Heart left ventricle (tissue), 16 donors: ENCODE measurements around the gene CPNE4. TPM values are rescaled to one million over a fixed set of nuclear protein-coding genes. Genes with fewer than 3 reads are reported as not detected.

ENCODE experiments used
- ATAC-seq, 4 donors: fragments of 200-7000 bp; cut with Tn5 transposase; one replicate each; pipeline ENCODE4 v1.9.1; 2020 to 2022; ENCODE audit warnings: moderate library complexity in 4 of 4, mild to moderate bottlenecking in 3 of 4, moderate number of reproducible peaks in 1 of 4
- DNase-seq, 5 donors: peaks; one replicate each; pipeline ENCODE4 v3.0.0-alpha.2; 2020
- H3K27ac ChIP-seq, 12 donors: fragments of 200-600 bp; sonication (generic) in 4 of 12; one replicate each; pipeline versions ENCODE4 v1.5.0 to v1.8.0; 2016 to 2022; ENCODE audit warnings: mild to moderate bottlenecking in 2 of 12
- H3K27me3 ChIP-seq, 9 donors: fragments of 200-600 bp; sonication (generic) in 2 of 9; one replicate each; pipeline versions ENCODE4 v1.5.1 to v1.8.0; 2016 to 2022; ENCODE audit warnings: mild to moderate bottlenecking in 3 of 9
- H3K36me3 ChIP-seq, 9 donors: fragments of 200-600 bp; sonication (generic) in 2 of 9; one replicate each; pipeline versions ENCODE4 v1.5.0 to v1.8.0; 2018 to 2022; ENCODE audit warnings: mild to moderate bottlenecking in 2 of 9
- H3K4me1 ChIP-seq, 12 donors: fragments of 200-600 bp; sonication (generic) in 4 of 12; one replicate each; pipeline versions ENCODE4 v1.5.0 to v1.8.0; 2016 to 2022; ENCODE audit warnings: mild to moderate bottlenecking in 3 of 12
- H3K4me3 ChIP-seq, 12 donors: fragments of 200-600 bp; sonication (generic) in 4 of 12; one replicate each; pipeline versions ENCODE4 v1.5.0 to v1.8.0; 2017 to 2022; ENCODE audit warnings: mild to moderate bottlenecking in 9 of 12, moderate library complexity in 4 of 12
- H3K9me3 ChIP-seq, 12 donors: fragments of 200-600 bp; sonication (generic) in 4 of 12; one replicate each; pipeline versions ENCODE4 v1.5.0 to v1.8.0; 2016 to 2022; ENCODE audit warnings: mild to moderate bottlenecking in 1 of 12
- POLR2A ChIP-seq, 2 donors: fragments of 450-650 bp; IDR thresholded peaks; one replicate each; pipeline ENCODE4 v1.6.1; 2017; ENCODE audit warnings: antibody characterized with exemption in 2 of 2, mild to moderate bottlenecking in 2 of 2, moderate library complexity in 2 of 2
- WGBS, 4 donors: extraction: QIAGEN DNeasy Blood & Tissue Kit in 2 of 4; methylation state at CpG; one replicate each; pipeline versions ENCODE4 v1.1.5 to v1.1.7; 2013 to 2018; 5-methylcytosine and 5-hydroxymethylcytosine counted together
- intact Hi-C, 10 donors: fragments of 100-400 bp; cut with DNase I; formaldehyde crosslinking; loops; one replicate each; pipeline versions ENCODE4 v1.11.1 to v1.14.2; 2022
- polyA plus RNA-seq, 2 donors: library from polyadenylated mRNA; stranded (reverse); fragments of 200-250 nt; gene quantifications; one replicate each; pipeline ENCODE4 v1.2.3, GENCODE V29; 2013
- total RNA-seq, 9 donors: library from RNA; depleted of rRNA in 2 of 9; stranded (reverse); fragments of >200 nt in 2 of 9; fragmentation: NEBNext Ultra II Directional in 3 of 9; extraction: Animal tissue kit (Norgen Biotek cat#: 25700) in 3 of 9; gene quantifications; one replicate each; pipeline versions ENCODE4 v1.1.0 to v1.2.4, GENCODE V29; 2016 to 2023
- TF ChIP-seq, protein P1 (sequence below), 12 donors: fragments of 200-600 bp; sonication (generic) in 4 of 12; IDR thresholded peaks; one replicate each; pipeline versions ENCODE4 v1.5.0 to v1.8.0; 2018 to 2022; ENCODE audit warnings: antibody characterized with exemption in 12 of 12, mild to moderate bottlenecking in 5 of 12
- donor health status: ischemic (EF 13 %, LVEDD 7.1; RV severe dilation, severe dysfunction).
- donor health status: healthy with polysubstance abuse.
- donor health status: DM: no; HTN: yes; CAD: no.
- donor health status: DM: no; HTN: no; CAD: no.
- donor health status: ischemic (EF 25% LVEDD 6.9; RV normal size, moderate dysfunction).
- donor health status: ischemic (EF 25% LVEDD 5.7; RV mildly dilated, moderate dysfunction).
- donor health status: healthy.
- donor health status: DM: yes; HTN: yes; CAD: no.
- donor health status: ischemic (EF 35%, LVEDD 5.7; RV mildly dilated, moderate dysfunction).
- donor health status: nonischemic (EF 11% LVEDD 7.7; RV severe dilation, severe dysfunction).
- donor health status: DM: yes; HTN: yes; CAD: no.
- donor health status: PGD.
- donor health status: ischemic (EF 29% LVEDD 5.4; RV normal size, mild dysfunction).
- donor health status: nonischemic (EF 23%, LVEDD 6.1; RV moderate dilation, normal function).

CPNE4 gene
- total and polyA plus RNA-seq, 11 donors = 1.7 to 99.7 (median 24.9) TPM

DNA sequence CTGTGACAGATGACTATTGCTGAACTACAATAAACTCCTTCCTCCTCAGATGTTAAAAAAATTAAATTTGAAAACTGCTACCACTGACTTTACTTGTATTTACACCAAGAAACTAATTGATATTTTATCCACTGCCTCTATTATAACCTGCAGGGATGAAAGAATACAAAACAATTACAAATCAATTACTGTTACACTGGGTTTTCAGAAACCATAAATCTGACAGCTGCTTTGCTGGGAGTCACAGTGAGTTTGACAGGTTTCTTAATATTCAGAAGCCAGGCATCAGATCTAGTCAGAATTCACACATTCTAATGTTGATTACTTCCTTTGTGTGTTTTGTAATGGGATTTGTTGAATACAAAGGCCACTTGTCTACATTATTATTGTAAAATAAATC lies 279.4 kb downstream of the CPNE4 start:
- DNase-seq (no peak), ATAC-seq (no peak)
- intact Hi-C loops = no loop called here

DNA sequence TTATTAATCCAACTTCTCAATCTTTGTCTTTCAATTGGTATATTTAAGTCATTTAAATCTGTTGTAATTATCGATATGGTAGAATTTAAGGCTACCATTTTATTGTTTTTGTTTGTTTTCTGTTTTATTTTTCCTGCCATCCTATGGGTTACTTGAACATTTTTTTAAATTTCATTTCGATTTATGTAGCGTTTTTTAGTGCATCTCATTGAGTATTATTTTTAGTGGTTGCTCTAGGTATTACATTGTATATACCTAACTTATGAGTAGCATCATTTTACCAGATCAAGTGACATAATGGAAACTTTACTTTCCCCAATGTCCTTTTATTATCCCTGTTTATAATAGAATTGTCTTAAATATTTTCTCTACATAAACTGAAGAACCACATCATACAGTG lies 284.6 kb downstream of the CPNE4 start:
- intact Hi-C loops = no loop called here

More for the DNA sequence above, 279.4 kb downstream of the CPNE4 start:
- Histone ChIP-seq H3K36me3 (no peaks in the 10 kb centered on the region), H3K27ac (no peak overlapping the region), H3K27me3 (no peaks in the 10 kb centered on the region), H3K9me3 (no peaks in the 10 kb centered on the region), H3K4me3 (no peak overlapping the region), H3K4me1 (no peaks in the 10 kb centered on the region)
- TF ChIP-seq POLR2A (IDR thresholded peaks at IDR 0.05) = no peak
- TF ChIP-seq, protein P1, sequence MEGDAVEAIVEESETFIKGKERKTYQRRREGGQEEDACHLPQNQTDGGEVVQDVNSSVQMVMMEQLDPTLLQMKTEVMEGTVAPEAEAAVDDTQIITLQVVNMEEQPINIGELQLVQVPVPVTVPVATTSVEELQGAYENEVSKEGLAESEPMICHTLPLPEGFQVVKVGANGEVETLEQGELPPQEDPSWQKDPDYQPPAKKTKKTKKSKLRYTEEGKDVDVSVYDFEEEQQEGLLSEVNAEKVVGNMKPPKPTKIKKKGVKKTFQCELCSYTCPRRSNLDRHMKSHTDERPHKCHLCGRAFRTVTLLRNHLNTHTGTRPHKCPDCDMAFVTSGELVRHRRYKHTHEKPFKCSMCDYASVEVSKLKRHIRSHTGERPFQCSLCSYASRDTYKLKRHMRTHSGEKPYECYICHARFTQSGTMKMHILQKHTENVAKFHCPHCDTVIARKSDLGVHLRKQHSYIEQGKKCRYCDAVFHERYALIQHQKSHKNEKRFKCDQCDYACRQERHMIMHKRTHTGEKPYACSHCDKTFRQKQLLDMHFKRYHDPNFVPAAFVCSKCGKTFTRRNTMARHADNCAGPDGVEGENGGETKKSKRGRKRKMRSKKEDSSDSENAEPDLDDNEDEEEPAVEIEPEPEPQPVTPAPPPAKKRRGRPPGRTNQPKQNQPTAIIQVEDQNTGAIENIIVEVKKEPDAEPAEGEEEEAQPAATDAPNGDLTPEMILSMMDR (IDR thresholded peaks at IDR 0.05) = no peak

DNA sequence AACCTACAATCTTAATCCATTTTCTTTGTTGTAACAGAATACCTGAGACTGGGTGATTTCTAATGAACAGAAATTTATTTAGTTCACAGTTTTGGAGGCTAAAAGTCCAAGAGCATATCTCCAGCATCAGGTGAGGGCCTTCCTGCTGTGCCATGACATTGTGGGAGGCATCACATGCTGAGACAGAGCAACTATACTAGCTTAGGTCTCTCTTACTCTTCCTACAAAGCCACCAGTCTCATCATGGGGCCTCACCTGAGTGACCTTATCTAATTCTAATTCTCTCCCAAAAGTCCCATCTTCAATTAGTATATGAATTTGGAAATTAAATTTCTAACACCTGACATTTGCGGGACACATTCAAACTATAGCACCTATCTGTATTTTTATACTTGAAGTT lies 285.0 kb downstream of the CPNE4 start:
- intact Hi-C loops = no loop called here
- 95 to 99% (median 96%) methylated on average over 1 of the region's 1 CpG for WGBS, 4 donors
- Histone ChIP-seq H3K9me3 (peaks cover 0 to 5% (median 0%) of the 10 kb centered on the region in 12 donors), H3K27ac (no peak overlapping the region), H3K27me3 (no peaks in the 10 kb centered on the region), H3K36me3 (no peaks in the 10 kb centered on the region), H3K4me3 (no peak overlapping the region), H3K4me1 (no peaks in the 10 kb centered on the region)
- no peak for DNase-seq
- ATAC-seq = no peak
- TF ChIP-seq, protein P1 (IDR thresholded peaks at IDR 0.05) = no peak
- TF ChIP-seq POLR2A (IDR thresholded peaks at IDR 0.05) = no peak

More for the DNA sequence above, 284.6 kb downstream of the CPNE4 start:
- Histone ChIP-seq H3K4me3 (no peak overlapping the region), H3K9me3 (peaks cover 0 to 5% (median 0%) of the 10 kb centered on the region in 12 donors), H3K27ac (no peak overlapping the region), H3K36me3 (no peaks in the 10 kb centered on the region), H3K27me3 (no peaks in the 10 kb centered on the region), H3K4me1 (no peaks in the 10 kb centered on the region)
- WGBS, 4 donors = 86 to 92% (median 91%) methylated on average over 3 of the region's 3 CpGs
- ATAC-seq (no peak), DNase-seq (no peak)
- TF ChIP-seq, protein P1 (IDR thresholded peaks at IDR 0.05) = peak in 3 of 12 donors; percentile 32 to 54 (median 42)
- TF ChIP-seq POLR2A (IDR thresholded peaks at IDR 0.05) = no peak

- Histone ChIP-seq H3K27me3 (no peaks in the 10 kb centered on the region), H3K4me3 (no peak overlapping the region), H3K4me1 (no peaks in the 10 kb centered on the region), H3K9me3 (peaks cover 0 to 5% (median 0%) of the 10 kb centered on the region in 12 donors), H3K36me3 (no peaks in the 10 kb centered on the region), H3K27ac (no peak overlapping the region)
- DNase-seq (no peak), ATAC-seq (no peak)
- WGBS, 4 donors = 63 to 74% (median 65%) methylated on average over 2 of the region's 2 CpGs
- TF ChIP-seq, protein P1 (IDR thresholded peaks at IDR 0.05) = no peak
- TF ChIP-seq POLR2A (IDR thresholded peaks at IDR 0.05) = no peak
- intact Hi-C loops = no loop called here
Observed at GRCh38 chr3:131747466-131747865, 287.3 kb downstream of the CPNE4 start.
